ENCODE results near the gene CHGA. TPM values are rescaled to one million over a fixed set of nuclear protein-coding genes. Genes with fewer than 3 reads are reported as not detected.

The CHGA gene
- total RNA-seq, 2 experiments from 2014 or later: not detected

DNA sequence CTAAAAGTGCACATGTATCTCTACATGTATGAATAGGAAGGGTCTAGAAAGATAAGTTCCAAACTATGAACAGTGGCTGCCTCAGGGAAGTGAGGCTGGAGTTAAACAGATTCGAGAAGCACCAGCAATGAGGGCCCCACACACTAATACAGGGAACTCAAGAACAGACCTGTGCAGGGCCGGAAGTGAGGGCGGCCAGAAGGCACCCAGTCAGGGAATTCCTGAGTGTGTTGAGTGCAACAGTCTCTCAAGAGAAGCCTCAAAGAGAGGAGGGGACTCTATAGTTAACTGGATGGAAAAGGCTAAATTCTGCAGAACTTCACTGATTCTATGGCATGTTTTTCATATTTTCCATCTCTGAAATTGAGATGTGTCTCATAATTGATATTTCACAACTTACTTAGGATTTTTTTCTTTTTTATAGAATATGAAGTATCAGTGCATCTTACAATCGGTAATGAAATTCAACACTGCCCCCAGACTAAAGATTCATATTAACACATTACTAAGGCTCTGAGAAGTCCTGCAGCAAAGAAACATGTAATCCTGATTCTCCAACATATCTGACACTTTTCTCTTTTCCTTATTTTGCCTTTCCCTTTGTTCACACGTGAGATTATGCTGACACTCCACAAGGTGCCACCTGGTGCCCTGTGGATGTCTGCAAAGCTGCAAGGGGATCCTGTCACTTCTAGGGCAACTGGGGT lies 61.3 kb downstream of the CHGA start:
- peaks cover 45% of the 10 kb centered on the region for H3K36me3 Mint-ChIP-seq

More for the DNA sequence above, 61.3 kb downstream of the CHGA start:
- Mint-ChIP-seq H3K27me3 (no peaks in the 10 kb centered on the region), H3K4me1 (peaks cover 4% of the 10 kb centered on the region), H3K9me3 (peaks cover 15% of the 10 kb centered on the region), H3K4me3 (no peak overlapping the region), H3K27ac (no peak overlapping the region)
- no peak for DNase-seq

Other genes starting within 250 kb of the CHGA start
- gene LGMN, start 174.5 kb upstream of the CHGA start, total RNA-seq: 1 to 10 TPM; 2.1 to 3.7 TPM
- gene GOLGA5, start 128.8 kb upstream of the CHGA start, total RNA-seq: 10 to 100 TPM; 14.6 to 15.9 TPM
- 10 to 100 TPM; 87.0 to 87.4 TPM for gene ITPK1, start 192.8 kb downstream of the CHGA start, total RNA-seq

Measured in activated naive CD8-positive, alpha-beta T cell treated with anti-CD3 and anti-CD28 coated beads for 36 hours (primary cell).